ENCODE results near the gene RNLS.

The RNLS gene

GRCh38 chr10:88232983-88233543 is 350.1 kb downstream of the RNLS start:
- no peak for DNase-seq (ENCODE audit: low read depth in 2 of 2)

GRCh38 chr10:88232029-88232895 is 350.9 kb downstream of the RNLS start:
- no peak for DNase-seq (ENCODE audit: low read depth in 2 of 2)

- no peak for DNase-seq (ENCODE audit: low read depth in 2 of 2)
Observed at GRCh38 chr10:88230251-88230650, 352.9 kb downstream of the RNLS start.

GRCh38 chr10:88228130-88228529 is 355.0 kb downstream of the RNLS start:
- DNase-seq (ENCODE audit: low read depth in 2 of 2) = no peak

- DNase-seq (ENCODE audit: low read depth in 2 of 2) = no peak
Observed at GRCh38 chr10:88227342-88228018, 355.6 kb downstream of the RNLS start.

- no peak for DNase-seq (ENCODE audit: low read depth in 2 of 2)
Observed at GRCh38 chr10:88226891-88227290, 356.2 kb downstream of the RNLS start.

- DNase-seq (ENCODE audit: low read depth in 2 of 2) = no peak
Observed at GRCh38 chr10:88226071-88226659, 357.0 kb downstream of the RNLS start.

Measured in stimulated activated CD4-positive, alpha-beta T cell treated with anti-CD3 and anti-CD28 coated beads, Interleukin-1b, Interleukin-23, amount 100 ng/mL, for 1 hour (primary cell).